SKM-1 treated with dmso at 0.1 percent for 144 hours (cell line): ENCODE measurements around the gene PSD4.

Experiments
- DNase-seq: peaks from one replicate; lab custom pipeline; 2025; ENCODE audit not compliant: unreplicated experiment; lab: John Stamatoyannopoulos, UW

PSD4 gene

DNA sequence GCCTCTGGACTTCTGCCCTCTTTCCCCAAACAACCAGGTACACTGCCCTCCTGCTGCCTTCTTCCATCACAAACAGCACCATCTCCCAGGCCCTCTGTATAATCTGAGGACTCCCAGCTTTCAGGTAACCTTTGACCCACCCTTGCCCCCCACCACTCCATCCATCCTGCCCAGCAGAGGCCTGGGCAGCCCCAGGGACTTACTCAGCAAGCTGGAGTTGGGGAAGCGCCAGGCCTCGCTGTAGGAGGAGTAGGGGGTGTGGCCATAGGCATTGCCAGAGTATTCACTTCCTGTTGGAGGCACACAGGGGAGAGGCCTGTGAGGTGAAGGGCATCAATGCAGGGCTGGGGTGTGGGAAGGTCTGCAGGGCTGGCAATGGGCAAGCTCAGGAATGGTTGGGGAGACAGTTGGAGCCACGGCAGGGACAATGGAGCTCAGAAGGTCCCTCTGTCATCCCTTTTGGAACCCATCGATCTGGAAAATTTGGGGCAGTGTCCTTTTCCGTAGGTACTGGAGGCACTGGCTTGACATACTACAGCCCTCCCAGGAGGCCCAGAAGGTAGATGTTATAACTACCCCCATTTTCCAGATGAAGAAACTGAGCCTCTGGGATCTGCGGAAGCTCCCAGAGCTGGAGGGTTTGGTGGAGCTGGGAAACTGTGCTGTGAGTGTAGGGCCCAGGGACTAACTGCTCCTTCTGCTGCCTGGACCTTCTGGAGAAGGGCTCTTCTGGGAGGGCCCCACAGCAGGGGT, 46.3 kb downstream of the PSD4 start:
- DNase-seq, result no peak

DNA sequence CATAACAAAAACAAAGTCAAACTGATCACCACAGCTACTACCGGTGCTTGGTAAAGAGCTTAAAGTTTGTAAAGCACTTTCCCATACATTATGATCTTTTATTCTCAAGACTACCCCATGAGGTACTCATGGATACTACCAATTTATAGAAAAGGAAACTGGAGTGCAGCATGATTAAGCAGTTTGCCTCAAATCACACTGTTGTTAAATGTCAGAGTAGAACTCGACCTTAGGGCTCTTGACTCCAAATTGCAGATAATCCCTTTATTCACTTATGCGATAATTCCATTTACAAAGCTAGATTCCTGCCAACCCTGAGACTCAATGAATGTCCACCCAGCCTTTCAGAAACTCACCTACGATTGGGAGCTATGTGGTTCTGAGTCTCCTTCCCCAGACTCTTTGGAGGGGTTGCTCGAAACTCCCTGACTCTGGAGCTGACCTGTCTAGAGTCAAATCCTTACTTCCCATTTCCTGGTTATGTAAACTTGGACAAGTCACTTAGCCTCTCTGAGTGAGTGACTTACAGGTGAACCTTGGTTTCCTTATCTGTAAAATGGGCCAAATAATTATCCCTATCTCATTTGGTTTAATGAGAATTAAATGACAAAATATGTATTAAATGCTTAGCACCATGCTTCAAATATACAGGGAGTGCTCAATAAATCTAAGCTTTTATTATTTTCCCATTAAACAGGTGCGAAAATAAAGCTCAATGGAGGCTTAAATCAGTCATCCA, 47.4 kb downstream of the PSD4 start:
- DNase-seq, result no peak

DNA sequence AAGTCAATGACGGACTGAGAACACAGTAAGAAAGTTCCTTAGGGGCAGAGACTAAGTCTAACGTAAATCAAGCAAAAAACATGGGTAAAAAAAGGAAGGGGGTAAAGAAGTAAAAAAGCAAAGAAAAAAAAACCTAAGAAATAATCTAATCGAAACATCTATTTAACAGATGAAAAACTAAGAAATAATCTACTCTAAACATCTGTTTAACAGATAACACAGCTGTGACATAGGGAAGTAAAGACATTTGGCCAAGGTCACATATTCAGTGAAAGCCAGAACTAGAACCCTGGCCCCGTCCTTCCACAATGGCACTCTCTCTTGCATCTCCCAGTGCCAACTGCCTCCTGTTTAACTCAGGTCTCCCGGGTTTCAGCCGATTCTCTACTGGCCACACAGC, 48.1 kb downstream of the PSD4 start:
- no peak for DNase-seq

DNA sequence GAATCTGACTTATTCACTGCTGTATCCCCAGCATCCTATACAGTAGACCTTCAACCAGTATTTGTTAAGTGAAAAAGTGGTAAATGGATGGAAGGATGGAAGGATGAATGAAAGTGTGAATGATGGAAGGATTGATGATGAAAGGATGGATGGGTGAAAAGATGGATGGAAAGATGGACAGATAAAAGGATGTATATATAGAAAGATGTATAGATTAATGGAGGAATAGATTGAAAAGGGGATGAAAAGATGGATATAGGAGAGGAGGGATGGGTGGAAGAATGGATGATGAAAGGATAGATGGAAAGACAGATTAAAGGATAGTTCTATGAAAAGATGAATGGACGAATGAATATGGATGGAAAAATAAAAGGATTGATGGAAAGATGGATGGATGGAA, 50.0 kb downstream of the PSD4 start:
- DNase-seq, result no peak

DNA sequence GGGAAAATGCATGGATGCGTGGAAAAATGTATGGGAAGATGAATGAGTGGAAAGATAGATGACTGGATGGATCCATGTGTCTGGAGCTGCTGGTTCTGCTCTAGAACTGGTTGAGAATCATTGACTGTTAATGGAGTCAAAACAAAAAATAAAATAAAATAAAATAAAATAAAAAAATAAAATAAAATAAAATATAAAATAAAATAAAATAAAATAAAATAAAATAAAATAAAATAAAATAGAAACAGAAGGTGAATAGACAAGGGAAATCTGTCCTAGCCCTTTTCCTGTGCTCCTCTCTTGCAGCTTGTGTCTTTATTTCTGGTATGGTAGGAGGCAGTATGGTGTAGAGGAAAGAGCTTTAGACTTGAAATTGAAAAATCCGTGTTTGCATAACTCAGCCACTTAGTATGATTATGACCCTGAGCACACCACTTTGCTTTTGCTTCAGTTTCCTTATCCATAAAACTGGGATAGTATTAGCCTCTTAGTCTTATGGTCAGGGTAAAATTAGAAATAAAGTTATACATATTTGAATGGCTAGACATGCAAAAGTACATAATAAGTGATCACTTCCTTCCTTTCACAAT, 51.0 kb downstream of the PSD4 start:
- DNase-seq, result no peak

DNA sequence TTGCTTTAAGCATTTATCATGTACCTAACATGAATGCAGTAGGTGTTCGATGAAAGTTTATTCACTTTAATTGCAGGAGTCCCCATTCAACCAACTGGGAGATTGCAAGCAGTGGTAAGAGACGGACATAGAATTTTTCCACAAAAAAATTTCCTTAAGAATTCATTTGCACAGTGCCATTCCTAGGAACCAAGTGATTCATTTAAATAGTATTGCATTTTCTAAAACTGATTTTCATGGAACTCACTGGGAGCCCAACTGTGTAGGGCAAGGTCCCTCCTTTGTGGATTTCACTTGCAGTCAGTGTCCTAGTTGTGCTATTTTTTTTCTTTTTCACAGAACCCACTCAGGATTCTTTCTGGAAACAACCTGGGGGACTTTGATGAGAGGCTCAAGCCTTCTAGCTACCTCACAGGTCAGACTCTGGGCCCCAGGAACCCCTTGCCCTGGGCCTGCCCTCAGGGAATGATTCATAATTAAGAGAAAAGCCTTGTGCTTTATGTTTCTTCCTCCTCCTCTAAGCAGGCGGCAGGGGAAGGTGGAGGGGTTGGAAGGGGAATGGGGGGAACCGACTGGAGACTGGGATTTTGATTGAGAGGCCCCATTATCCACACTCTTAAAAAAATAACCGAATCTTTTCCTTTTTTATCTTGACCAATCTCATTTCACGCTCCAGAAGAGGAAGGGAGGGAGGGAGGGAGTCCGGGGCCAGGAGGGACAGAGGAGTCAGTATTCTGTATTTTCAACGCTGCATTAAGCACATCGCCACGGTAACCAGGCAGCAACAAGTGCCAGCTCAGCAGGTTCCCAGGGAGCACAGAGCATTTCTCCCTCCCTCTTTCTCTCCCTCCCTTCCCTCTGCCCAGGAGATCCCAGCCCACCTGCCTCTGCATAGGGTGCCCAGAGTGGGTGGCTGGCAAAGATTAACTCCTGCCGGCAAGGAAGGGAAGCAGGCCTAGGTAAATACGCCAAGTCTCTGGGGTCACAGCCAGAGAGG, 51.8 kb downstream of the PSD4 start:
- DNase-seq, result no peak

DNA sequence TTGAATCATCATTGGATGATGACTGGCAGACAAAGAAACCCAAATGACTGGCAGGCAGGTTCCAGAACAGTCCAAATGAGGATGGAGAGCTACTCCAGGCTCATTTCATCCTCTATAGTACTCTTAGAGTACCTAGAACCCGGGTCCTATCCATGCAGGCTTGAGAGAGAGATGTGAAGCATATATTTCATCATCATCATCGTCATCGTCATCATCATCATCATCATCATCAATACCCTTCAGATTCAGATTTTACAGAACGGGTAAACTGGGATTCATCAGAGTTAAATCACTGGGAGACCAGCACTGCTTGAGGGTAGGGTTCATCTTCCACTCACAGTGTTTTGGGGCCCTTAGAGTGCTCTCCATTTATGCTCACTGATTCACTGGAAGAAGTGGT, 52.7 kb downstream of the PSD4 start:
- DNase-seq, result no peak

DNA sequence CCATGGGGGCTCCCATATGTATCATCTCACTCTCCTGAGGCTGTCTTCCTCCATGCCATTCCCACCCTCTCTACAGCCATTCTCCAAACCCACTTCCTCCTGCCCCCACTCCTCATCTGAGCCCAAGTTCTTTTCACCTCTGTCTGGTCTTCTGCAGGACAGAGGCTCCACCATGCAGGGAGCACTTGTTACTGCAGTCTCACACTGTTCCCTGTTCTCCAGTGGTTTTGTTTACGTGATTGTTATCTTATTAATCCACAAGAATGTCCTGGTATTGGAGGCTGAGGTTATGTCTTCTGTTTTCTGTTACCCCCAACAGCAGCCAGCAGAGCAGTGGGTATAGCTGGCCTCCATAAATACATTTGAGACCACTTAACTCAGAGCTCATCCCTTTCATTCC, 53.5 kb downstream of the PSD4 start:
- DNase-seq, result no peak

DNA sequence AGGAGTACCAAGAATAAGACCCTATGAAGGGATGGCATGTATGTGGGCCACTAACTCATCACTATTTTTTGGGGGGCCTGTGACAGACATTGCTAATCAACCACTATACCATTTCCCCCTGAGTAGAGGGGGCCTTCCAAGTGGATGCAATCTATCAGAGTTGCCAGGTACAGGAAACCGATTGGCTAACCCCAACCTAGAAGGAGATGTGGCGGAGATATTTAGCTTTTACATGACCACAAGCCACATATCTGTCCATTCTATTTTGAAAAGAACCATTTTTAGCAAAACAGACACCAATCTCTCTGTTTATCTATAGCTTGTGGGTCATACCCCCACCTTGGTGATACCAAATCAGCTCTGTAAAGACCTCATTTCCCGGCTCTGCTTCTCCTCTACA, 53.9 kb downstream of the PSD4 start:
- no peak for DNase-seq

DNA sequence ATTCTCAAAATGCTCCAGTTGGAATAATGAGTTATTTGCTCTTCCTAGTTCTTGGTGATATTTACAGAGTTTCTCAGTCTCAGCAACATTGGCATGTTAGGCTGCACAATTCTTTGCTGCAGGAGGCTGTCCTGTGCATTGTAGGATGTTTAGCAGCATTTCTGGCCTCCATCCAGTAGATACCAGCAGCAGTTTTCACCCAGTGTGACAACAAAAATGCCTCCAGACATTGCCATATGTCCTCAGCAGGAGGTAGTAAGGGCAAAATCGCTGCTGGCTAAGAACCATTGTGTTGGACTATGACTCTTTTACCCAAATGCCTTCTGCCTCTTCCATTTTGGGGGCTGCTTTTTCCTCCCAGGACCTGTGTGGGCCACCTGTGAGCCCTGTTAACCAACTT, 54.6 kb downstream of the PSD4 start:
- no peak for DNase-seq

DNA sequence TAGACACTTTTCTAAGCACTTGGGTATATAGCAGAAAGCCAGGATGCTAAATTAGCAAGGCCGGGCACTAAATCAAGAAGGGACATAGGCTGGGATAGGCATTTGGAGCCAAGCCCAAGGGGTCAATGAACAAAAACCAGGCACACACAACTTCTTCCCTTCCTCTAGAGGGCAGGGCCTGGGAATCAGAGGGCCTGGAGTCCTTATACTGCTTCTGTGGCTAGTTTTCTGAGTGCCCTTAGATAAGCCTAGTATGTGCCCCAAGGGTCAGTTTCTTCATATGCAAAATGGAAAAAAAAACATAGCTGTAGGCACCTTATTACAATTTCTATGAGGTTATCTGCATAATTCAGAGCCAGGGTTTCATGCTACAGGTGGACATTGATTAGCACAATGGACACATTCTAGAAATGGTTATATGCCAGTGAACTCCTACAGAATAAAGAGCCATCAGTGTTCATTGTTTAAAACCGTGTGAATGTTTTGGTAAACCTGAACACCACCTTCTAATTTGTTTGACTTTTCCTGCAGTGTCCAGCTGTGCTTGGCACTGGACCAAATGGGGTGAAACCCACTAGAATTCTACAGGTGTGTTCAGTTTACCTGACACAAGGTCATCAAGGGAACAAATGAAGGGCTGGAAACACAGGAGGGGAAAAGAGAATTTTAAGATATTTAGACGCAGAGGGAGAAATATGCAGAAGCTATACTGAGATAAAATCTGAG, 55.4 kb downstream of the PSD4 start:
- DNase-seq, result no peak

DNA sequence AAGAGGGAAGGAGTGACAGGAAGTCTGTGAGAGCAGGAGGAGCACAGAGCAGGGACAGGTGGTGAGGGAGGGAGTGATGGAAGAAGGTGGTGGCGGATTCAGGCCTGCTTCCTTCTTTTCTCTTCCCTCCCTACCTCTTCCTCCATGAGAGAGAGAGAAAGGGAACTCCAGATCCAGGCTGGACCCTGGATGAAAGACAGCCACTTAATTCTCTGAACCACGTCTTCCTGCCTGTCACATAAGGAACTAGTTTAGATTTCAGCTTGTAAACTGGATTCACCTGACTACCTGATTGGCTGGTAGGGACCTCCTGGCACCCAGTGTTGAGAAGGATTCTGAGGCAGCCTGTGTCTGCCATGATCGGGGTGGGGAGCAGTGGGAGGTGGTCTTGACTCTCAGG, 56.0 kb downstream of the PSD4 start:
- no peak for DNase-seq

DNA sequence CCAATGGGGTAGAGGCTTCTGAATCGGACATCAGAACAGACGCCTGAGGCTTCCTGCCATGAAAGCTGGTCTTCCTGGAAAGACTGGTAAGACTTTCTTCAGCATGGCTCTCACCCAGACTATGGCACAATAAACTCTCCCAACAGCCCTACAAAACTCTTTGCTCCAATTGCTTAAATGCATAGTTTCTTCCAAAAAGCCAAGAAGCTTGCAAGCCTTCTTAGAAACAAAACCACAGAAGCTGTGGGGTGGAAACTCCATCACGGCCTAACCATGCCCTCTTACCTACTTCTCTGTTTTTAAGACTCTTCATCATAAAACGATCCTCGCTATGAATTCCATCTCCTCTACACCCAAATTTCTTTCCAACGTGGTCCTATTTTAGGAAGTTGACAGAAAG, 56.8 kb downstream of the PSD4 start:
- peak; percentile 21 for DNase-seq

DNA sequence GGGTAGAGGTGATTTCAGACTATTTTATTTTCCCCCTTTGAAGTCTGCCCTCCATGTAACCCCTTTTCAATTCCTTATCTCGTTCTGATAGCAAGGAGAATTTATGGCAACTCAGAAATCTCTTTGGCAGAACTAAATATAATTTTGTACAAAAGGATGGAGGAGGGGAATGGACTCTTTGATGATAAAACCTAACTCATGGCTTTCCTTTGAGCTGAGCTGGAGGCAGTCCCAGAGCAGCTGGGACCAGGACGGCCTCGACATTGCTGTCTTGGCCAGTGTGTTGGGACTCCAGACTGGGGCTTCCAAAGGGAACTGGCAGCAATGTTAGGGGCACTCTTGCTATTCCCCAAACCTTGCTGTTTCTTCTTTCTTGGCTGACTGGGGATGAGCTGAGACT, 57.3 kb downstream of the PSD4 start:
- no peak for DNase-seq

DNA sequence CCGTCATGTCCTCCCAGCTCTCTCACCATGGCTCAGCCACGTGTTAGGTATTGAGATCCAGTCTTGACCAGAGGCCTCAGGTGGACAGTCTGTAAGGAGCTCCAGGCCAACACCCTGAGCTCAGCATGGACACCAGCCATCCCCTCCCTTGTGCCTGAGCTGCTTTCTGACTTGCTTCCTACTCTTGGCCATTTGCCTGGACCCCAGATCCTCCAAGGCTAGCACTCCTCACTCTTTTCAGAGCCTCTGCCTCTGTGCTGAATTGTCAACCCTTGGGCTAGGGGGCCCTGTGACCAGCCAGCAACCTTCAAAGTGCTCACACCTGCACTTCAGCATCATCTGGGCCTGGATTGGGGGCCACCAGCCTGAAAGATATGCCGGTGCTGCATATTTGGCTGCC, 58.4 kb downstream of the PSD4 start:
- no peak for DNase-seq

DNA sequence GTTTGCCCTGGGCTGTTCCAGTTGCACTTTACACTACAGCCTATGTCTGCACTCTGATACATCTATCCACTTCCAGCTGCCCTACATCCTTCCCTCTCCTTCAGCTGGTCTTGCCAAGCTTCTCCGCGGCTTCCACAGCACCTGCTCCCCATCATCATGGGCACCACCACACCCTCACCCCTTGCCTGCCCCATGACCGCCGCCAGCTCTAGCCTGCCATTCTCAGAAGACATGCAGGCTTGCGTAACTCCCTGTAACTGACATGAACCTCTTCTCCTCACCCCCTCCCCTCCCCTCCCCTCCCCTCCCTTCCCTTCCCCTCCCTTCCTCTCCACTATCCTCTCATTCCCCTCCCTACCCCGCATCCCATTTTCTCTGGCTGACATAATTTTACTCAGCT, 59.0 kb downstream of the PSD4 start:
- no peak for DNase-seq

DNA sequence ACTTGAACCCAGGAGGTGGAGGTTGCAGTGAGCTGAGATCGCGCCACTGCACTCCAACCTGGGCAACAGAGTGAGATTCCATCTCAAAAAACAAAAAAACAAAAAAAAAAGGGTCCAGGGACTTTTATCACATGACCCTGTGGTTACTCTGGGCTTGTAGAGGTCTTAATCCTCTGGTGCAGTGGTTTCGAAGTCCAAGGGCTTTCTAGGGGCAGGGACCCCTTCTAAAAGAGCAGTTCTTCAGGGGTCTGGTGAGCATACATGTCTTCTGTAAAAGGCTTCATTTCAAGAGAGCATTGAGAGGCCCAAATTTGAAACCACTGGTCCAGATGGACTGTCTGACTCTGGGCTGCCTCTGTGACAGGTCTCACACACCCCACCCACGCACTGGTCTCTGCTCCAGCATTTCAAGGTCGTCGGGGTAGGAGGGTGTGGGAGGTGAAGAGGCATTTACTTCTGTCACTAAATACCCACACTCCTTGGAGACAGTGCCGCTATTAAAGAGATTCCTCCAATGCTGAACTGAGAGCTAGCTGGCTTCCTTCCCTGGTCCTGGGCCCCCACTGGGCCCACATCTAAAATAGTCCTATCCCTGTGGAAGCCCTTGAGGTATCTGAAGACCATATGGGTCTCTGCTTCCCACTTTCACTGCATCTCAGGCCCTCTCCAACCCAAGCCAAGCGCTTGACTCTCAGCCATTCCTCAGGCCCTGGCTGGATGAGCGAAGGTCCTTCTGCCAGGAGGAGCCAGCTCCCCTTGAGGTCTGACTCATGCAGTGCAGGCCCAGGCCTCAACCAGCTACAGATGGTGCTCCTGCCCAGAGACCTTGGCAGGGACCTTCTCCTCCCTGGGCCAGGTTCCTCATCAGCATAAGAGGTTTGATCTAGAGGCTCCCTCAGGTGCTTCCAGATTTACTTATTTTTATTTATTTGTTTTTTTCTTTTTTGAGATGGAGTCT, 60.1 kb downstream of the PSD4 start:
- DNase-seq, result no peak

DNA sequence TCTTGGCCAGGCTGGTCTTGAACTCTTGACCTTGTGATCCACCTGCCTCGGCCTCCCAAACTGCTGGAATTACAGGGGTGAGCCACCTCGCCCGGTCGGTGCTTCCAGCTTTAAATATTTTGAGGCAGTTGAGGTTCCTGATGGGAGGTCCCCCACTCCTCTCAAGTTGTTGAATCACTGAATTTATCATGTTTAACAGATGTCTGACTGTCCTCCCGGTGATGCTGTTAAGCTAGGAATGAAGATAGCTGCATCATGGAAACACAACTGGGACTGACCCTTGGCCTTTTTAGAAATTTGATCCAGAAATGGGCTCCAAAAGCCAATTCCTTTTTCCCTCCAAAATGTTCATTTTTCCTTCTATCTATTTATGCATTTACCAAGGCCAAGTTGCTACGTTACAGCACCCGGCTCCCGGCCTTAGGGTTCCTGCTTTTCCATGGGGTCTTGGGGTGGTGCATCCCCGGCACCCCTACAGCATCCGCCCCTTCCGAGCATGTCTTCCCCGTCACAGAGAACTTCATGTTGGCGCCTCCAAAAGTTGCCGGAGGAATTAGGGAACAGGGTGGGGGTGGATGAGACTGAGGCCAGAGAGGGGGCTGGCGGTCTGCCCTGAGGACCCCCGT, 61.1 kb downstream of the PSD4 start:
- DNase-seq, result no peak
